GM19240 (cell line): ENCODE data around the gene C3orf38.
"Not testable (repeated sequence)": the region's sequence is repeated elsewhere in the genome, so short reads cannot be mapped to it uniquely, and the experiment has no call there.

ENCODE experiments used
- DNase-seq: peaks from one replicate; pipeline ENCODE4 v3.0.0; 2011; ENCODE audit warnings: low spot score; ENCODE audit not compliant: insufficient read length

Gene C3orf38

DNA sequence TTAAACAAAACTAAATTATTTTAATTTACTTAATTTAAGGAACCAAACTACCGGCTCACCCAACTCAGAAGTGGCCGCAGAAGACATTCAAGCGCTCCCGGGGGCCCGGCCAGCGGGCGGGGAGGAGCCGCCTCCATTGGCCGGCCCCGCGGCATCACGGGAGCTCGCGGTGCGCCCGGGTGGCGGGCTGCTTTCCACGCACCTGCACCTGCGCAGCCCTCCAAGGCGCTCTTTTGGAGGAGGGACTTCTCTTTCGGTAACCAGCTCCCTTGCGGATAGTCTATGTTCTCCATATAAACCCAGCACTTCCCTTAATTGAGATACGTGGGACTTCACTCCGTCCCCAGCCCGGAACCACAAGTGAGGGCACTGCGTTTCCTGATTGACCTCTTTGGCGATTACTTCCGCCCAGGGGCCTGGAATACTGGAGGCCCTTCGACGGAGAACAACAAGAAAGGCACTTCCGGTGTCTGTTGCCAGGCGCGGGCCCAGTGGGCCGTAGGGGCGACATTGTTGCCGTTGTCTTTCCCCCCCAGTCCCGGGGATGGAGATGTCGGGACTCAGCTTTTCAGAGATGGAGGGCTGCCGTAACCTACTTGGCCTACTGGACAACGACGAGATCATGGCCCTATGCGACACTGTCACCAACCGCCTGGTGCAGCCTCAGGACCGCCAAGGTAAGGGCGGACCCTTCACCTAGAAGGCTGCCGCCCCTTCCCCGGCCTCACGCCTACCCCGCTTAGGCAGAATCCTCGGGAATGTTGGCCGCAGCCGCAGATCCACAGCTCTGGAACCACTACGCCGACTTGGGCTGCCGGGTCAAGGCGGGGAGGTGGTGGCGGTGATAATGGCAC is at the start of gene C3orf38:
TSS of gene C3orf38 (plus strand) at position 451 of the 854 bp plus-strand sequence. CDS start at position 545, 94 bp downstream.
- DNase-seq, result peak; percentile 24

DNA sequence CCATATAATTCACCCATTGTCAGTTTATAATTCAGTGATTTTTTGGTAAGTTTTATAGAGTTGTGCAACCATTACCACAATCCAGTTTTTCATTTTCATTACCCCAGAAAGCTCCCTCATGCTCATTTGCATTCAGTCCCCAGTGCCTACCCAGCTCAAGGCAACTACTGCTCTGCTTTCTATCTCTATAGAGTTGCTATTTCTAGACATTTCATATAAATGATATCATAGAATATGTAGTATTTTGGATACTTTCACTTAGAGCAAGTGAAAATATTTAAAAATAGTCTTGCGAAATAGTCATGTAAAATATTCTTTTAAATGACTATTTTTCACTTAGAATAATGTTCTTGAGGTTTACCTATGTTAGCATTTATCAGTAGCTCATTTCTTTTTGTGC is 48.6 kb upstream of the C3orf38 start:
- no peak for DNase-seq

- DNase-seq, result no peak
Observed at GRCh38 chr3:88105325-88105724, 44.4 kb upstream of the C3orf38 start.

- DNase-seq, result no peak
Observed at GRCh38 chr3:88112289-88112688, 37.5 kb upstream of the C3orf38 start.

DNA sequence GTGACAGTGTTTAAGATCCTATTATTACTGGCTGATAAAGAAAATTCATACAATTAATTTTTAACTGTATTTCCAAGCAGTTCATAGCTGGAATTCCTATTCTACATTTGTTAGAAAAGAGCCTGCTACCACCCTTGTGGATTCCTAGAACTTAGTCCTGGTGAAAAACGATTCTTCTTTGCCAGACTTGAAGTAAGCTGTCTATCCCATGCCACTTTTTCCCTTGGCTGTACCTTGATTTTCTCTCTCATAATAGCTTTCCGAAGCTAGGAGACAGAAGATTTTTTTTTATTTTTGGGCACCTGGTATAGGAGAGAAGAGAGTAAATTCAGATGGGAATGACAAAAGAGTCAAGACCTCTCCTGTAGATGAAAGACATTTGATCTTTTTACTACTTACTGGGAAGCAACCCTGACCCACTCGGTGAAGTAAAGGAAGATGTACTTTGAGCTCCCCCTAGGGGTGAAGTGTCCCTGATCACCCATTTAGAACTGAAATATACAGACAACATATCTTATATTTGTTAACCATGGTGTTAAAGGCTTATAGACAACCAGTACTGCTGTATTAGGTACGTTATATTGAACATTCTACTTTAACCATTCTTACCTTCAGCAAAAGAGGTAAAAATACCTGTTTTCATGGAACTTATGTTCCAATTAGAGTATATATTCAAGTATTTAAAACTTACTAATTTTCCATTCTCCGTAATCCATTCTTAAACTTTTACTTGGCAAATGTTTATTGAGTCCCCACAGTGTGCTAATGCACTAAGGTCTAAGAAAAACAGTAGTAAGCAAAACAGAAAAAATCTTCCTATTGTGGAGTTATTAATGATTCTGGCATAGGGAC is 36.2 kb upstream of the C3orf38 start:
- peak; percentile 10 for DNase-seq

GRCh38 chr3:88114878-88115549 is 34.7 kb upstream of the C3orf38 start:
- no peak for DNase-seq

DNA sequence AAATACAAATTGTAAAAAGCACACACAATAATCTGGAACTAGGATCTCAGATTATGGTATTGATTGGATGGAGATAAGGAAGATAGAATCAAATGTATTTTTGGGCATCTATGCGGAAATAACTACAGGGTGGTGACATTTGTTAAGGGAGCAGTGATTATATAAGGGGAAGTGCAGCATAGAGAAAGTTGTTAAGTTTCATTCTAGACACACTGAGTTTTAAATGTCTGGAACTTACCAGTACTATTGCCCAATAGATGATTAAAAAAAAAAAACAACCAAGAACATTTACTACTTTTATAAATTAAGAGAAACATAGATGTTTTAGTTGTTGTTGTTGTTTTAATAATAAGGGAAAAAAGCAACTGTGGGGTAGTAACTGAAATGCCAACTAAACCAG is 32.1 kb upstream of the C3orf38 start:
- DNase-seq, result no peak

DNA sequence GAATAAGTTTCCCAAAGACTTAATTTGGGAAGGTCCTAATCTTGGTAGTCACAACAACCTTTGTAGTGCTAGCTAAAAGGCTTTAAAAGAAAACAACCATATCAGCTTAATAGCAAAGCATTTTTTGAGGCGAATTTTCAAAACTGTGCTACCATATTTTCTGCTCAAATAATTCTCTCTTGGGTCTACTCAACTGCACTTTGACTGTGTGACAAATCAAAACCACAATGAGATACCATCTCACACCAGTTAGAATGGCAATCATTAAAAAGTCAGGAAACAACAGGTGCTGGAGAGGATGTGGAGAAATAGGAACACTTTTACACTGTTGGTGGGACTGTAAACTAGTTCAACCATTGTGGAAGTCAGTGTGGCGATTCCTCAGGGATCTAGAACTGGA is 31.2 kb upstream of the C3orf38 start:
- not testable (repeated sequence) for DNase-seq

DNA sequence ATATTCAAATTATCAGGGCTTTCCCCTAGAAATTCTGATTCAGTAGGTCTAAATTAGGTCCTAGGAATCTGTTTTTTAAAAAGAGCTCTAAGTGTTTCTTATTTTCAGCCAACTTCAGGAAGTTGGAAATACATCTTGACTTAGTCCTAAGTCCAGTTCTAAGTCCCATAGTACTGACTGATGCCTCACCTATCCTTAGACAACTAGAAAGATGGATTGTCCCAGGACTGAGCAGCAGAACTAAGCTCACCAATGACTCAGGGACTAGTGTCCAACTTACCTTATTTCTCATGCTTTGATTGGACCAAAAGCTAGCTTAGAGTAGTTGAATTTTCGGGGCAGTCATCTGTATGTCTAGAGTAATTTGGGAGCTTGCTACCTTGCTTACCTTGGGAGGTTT is 26.2 kb upstream of the C3orf38 start:
- no peak for DNase-seq

DNA sequence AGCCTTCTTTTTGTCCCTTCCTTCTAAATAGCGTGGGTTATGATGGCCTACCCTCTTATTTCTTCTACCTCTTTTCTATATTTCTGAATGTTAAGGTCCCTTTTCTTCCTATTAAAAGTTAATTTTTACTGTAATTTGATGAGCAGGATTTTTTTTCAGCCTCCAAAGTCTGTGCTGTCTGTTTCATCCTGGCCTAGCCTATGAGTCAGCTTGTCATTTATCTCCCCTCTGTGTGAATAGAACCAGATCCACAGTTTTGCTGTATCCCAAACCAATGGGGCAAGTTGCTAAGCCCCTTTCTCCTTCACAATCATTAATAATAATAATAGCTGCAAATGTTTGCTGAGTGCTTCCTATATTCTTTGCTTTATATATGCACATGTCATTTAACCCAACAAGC is 18.1 kb upstream of the C3orf38 start:
- DNase-seq, result no peak

DNA sequence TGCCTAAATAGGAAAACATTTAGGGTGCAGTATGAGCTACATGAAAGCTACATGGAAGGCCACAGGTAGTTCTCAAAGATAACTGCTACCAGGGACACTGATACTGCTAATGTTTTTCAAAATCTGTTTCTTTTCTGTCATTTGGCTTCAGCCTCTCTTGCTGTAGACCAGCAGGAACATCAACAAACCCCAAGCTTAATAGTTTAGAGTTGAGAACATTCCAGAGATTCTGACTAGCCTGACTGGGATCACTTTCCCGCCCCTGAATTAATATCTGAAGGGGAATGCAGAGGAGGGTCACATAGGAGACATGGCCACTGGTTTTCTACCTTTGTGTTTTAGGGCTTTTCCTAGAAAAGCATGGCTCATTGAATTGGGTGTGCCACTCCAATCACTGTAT is 16.9 kb upstream of the C3orf38 start:
- no peak for DNase-seq

GRCh38 chr3:88133711-88134263 is 16.0 kb upstream of the C3orf38 start:
- DNase-seq, result no peak

GRCh38 chr3:88137836-88138235 is 11.9 kb upstream of the C3orf38 start:
- no peak for DNase-seq

GRCh38 chr3:88141458-88142083 is 8.2 kb upstream of the C3orf38 start:
- no peak for DNase-seq

- DNase-seq, result no peak
Observed at GRCh38 chr3:88142094-88142624, 7.6 kb upstream of the C3orf38 start.

DNA sequence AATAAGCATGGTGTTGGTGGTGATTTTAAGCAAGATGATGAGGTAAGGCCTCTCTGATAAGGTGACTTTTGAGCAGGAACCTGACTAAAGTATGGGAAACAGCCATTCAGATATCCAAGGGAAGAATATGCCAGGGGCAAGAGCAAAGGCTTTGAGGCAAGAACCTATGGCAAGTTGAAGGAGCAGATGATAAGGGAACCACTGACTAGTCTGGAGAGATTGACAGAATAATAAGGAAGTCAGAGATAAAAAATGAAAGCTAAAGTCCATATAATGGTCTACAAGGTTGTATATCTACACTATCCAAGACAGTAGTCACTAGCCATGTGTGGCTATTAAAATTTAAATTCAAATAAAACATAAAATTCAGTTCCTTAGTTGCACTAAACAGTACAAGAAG is 2.5 kb upstream of the C3orf38 start:
- no peak for DNase-seq

- DNase-seq, result no peak
Observed at GRCh38 chr3:88148651-88149050, 1.1 kb upstream of the C3orf38 start.

DNA sequence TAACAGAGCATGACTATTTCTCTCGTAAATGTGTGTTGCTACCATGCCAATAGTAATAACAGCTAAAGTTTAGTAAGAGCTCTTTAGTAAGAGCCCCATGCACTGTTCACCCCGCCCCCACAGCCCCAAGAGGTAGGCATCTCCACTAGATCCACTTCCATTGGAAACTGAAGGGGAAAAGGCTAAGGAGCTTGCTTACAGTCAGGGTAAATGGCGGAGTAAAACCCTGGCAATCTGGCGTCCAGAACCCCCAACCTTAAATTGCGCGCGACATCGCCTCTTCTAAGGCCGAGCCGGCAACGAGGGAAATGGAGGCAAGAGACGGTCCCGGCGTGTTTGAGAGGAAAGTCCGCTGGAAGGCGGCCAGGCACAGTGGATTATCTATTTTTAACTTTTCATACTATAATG is 654 bp upstream of the C3orf38 start:
- no peak for DNase-seq

- DNase-seq, result no peak
Observed at GRCh38 chr3:88150371-88150770, 612 bp downstream of the C3orf38 start.

DNA sequence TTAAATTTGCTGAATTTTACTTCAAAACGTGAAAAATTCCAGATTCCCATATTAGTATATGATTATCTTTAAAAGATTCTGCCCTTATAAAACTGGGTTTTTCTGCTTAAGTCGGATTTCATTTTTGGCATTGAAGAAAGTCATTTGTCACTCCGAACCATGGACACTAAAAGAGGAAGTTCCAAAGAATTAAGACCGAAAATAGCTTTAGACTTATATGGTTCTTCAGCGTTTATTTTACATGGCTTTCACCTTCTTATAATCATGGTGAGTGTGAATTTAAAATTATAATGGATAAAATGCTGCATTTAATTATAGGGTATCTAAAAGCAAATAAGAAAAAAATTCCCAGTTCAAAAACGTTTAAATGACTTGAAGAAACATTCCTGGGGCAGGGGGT is 1.0 kb downstream of the C3orf38 start:
- DNase-seq, result no peak

GRCh38 chr3:88151358-88151757 is 1.6 kb downstream of the C3orf38 start:
- no peak for DNase-seq
